K562 (cell line): ENCODE data around the gene SPHK2. TPM values are rescaled to one million over a fixed set of nuclear protein-coding genes. Genes with fewer than 3 reads are reported as not detected.

ENCODE experiments used
- BRCA1 ChIP-seq, 2 experiments: fragments of 450-650 bp in 1 of 2; sonication (generic) in 1 of 2; formaldehyde crosslinking in 1 of 2; IDR thresholded peaks; 2 replicates each; pipeline versions ENCODE4 v1.5.0 to v1.6.1; 2017 to 2020; ENCODE audit warnings: mild to moderate bottlenecking in 1 of 2, missing genetic modification reagents in 1 of 2
- E2F3 ChIP-seq: fragments of 250-450 bp; sonication (Bioruptor Pico); IDR thresholded peaks from 2 replicates; pipeline ENCODE4 v1.4.0; 2020; ENCODE audit warnings: mild to moderate bottlenecking
- ERF ChIP-seq: fragments of 450-650 bp; formaldehyde crosslinking; IDR thresholded peaks from 2 replicates; pipeline ENCODE4 v1.4.0; 2020; ENCODE audit warnings: mild to moderate bottlenecking, mixed read lengths
- FOXK1 ChIP-seq: sonication (generic); formaldehyde crosslinking; IDR thresholded peaks from 2 replicates; pipeline ENCODE4 v1.8.0; 2022; ENCODE audit warnings: missing genetic modification reagents, mild to moderate bottlenecking, borderline replicate concordance
- GATA2 ChIP-seq: sonication (generic); formaldehyde crosslinking; IDR thresholded peaks from 2 replicates; pipeline ENCODE4 v1.4.0; 2020; ENCODE audit warnings: mild to moderate bottlenecking, missing genetic modification reagents
- GTF2B ChIP-seq: IDR thresholded peaks from 2 replicates; pipeline ENCODE4 v1.6.1; 2011; ENCODE audit not compliant: insufficient read length; ENCODE audit errors: extremely low read depth
- MAFF ChIP-seq: IDR thresholded peaks from 2 replicates; pipeline ENCODE4 v1.6.1; 2012; ENCODE audit warnings: low read length, improper control_type of control experiment
- NBN ChIP-seq: fragments of 450-650 bp; IDR thresholded peaks from 2 replicates; pipeline ENCODE4 v1.6.1; 2016; ENCODE audit warnings: low read depth, mild to moderate bottlenecking
- NCOA4 ChIP-seq: fragments of 450-650 bp; IDR thresholded peaks from 2 replicates; pipeline ENCODE4 v1.6.1; 2018; ENCODE audit warnings: mild to moderate bottlenecking; ENCODE audit not compliant: partially characterized antibody
- NEUROD1 ChIP-seq: fragments of 150-350 bp; IDR thresholded peaks from 2 replicates; pipeline ENCODE4 v1.6.1; 2014; ENCODE audit warnings: borderline replicate concordance, low read length, low read depth; ENCODE audit not compliant: partially characterized antibody
- NFATC3 ChIP-seq: fragments of 450-650 bp; IDR thresholded peaks from 2 replicates; pipeline ENCODE4 v1.6.1; 2017; ENCODE audit warnings: mild to moderate bottlenecking
- NR3C1 ChIP-seq: sonication (generic); formaldehyde crosslinking; IDR thresholded peaks from 2 replicates; pipeline ENCODE4 v1.8.1; 2022; ENCODE audit warnings: missing genetic modification reagents
- OTX1 ChIP-seq: fragments of 450-650 bp; formaldehyde crosslinking; IDR thresholded peaks from 2 replicates; pipeline ENCODE4 v1.4.0; 2022; ENCODE audit warnings: mild to moderate bottlenecking
- PTRF ChIP-seq: fragments of 450-650 bp; IDR thresholded peaks from 2 replicates; pipeline ENCODE4 v1.6.1; 2016; ENCODE audit warnings: mild to moderate bottlenecking, missing genetic modification characterization, missing compliant biosample characterization
- PTTG1 ChIP-seq: fragments of 450-650 bp; IDR thresholded peaks from 2 replicates; pipeline ENCODE4 v1.6.1; 2016; ENCODE audit warnings: low read depth, mild to moderate bottlenecking, missing genetic modification characterization, missing compliant biosample characterization
- SMAD2 ChIP-seq: fragments of 150-350 bp; IDR thresholded peaks from 2 replicates; pipeline ENCODE4 v1.6.1; 2014; ENCODE audit warnings: low read depth, mild to moderate bottlenecking, low read length
- SMARCA4 ChIP-seq: fragments of 450-650 bp; IDR thresholded peaks from 2 replicates; pipeline ENCODE4 v1.6.1; 2016
- SOX6 ChIP-seq: fragments of 450-650 bp; IDR thresholded peaks from 2 replicates; pipeline ENCODE4 v1.6.1; 2014; ENCODE audit warnings: mild to moderate bottlenecking
- STAT5A ChIP-seq: IDR thresholded peaks from 2 replicates; pipeline ENCODE4 v1.6.1; 2012; ENCODE audit warnings: low read length, inconsistent platforms, borderline replicate concordance
- STAT5B ChIP-seq: fragments of 250-450 bp; sonication (Bioruptor Pico); IDR thresholded peaks from 2 replicates; pipeline ENCODE4 v1.8.0; 2021; ENCODE audit warnings: mild to moderate bottlenecking, inconsistent platforms
- TRIM28 ChIP-seq: fragments of 450-650 bp; IDR thresholded peaks from 2 replicates; pipeline ENCODE4 v1.6.1; 2017
- ZEB2 ChIP-seq: fragments of 450-650 bp; IDR thresholded peaks from 2 replicates; pipeline ENCODE4 v1.6.1; 2016
- ZNF24 ChIP-seq: fragments of 450-650 bp; IDR thresholded peaks from 2 replicates; pipeline ENCODE4 v1.6.1; 2016
- ZNF274 ChIP-seq: IDR thresholded peaks from 2 replicates; pipeline ENCODE4 v1.6.1; 2011; ENCODE audit warnings: low read depth, mild to moderate bottlenecking, low read length, moderate library complexity, borderline replicate concordance
- ZNF316 ChIP-seq: fragments of 450-650 bp; IDR thresholded peaks from 2 replicates; pipeline ENCODE4 v1.6.1; 2016
- ZNF449 ChIP-seq: fragments of 250-450 bp; sonication (Bioruptor Pico); IDR thresholded peaks from 2 replicates; pipeline ENCODE4 v1.8.0; 2022; ENCODE audit warnings: moderate library complexity, mild to moderate bottlenecking, inconsistent platforms
- ZNF57 ChIP-seq: fragments of 450-650 bp; formaldehyde crosslinking; IDR thresholded peaks from 2 replicates; pipeline ENCODE4 v1.4.0; 2020; ENCODE audit warnings: mild to moderate bottlenecking, moderate library complexity
- ZNF699 ChIP-seq: fragments of 250-450 bp; sonication (Bioruptor Pico); IDR thresholded peaks from 2 replicates; pipeline ENCODE4 v1.8.0; 2021; ENCODE audit warnings: mild to moderate bottlenecking, moderate library complexity; ENCODE audit not compliant: insufficient replicate concordance
- polyA plus RNA-seq, 8 experiments: library from polyadenylated mRNA; depleted of rRNA in 4 of 8; stranded (reverse) in 5 of 8; unstranded in 3 of 8; fragments of >200 nt; fragmentation: Nextera tagmentation in 2 of 8; fragmentation: Illumina TruSeq in 1 of 8; extraction: Ambion mirVana in 2 of 8; extraction: Trizol in 1 of 8; gene quantifications; 2 replicates each; pipeline versions ENCODE4 v1.2.1 to v1.2.3, GENCODE V29; 2011 to 2014; ENCODE audit warnings: inconsistent platforms in 1 of 8, missing spikeins in 1 of 8
- total RNA-seq, 7 experiments: library from RNA; depleted of rRNA in 6 of 7; stranded (reverse); fragments of >200 nt in 6 of 7; fragmentation: Illumina TruSeq in 2 of 7; extraction: Trizol in 2 of 7; gene quantifications; 2 replicates each; pipeline versions ENCODE4 v1.2.1 to v1.2.3, GENCODE V29; 2011 to 2021; ENCODE audit warnings: low replicate concordance in 1 of 7
- TF ChIP-seq, protein P1 (sequence below): fragments of 450-650 bp; IDR thresholded peaks from 2 replicates; pipeline ENCODE4 v1.6.1; 2017; ENCODE audit warnings: mild to moderate bottlenecking, moderate library complexity
- TF ChIP-seq, protein P2 (sequence below): fragments of 250-450 bp; sonication (Bioruptor Pico); IDR thresholded peaks from 2 replicates; pipeline ENCODE4 v1.8.0; 2022; ENCODE audit warnings: inconsistent platforms, mild to moderate bottlenecking, moderate library complexity, borderline replicate concordance

SPHK2 gene
- total and polyA plus RNA-seq, 9 of the 15 experiments (the other 6 are each of a cell fraction or from before 2014, with no cell fraction given), result 0.10 to 15.2 (median 2.9) TPM

- TF ChIP-seq BRCA1 (IDR thresholded peaks at IDR 0.05), result no peak
- TF ChIP-seq BRCA1 (CRISPR knock-in tag; IDR thresholded peaks at IDR 0.05), result no peak
- peak; percentile 44; the same call in 1 of the 2 replicates for TF ChIP-seq NFATC3
- no peak for TF ChIP-seq PTRF (tag)
- no peak for TF ChIP-seq ZNF274
- TF ChIP-seq NBN, result 0 out of 2 replicates have a peak, but pooled peaks have one; percentile 15
- no peak for TF ChIP-seq ERF (CRISPR knock-in tag)
- no peak for TF ChIP-seq GATA2 (CRISPR knock-in tag)
- TF ChIP-seq SMARCA4, result peak; percentile 39; the same call in 1 of the 2 replicates
- TF ChIP-seq SOX6, result peak; percentile 55
- TF ChIP-seq NEUROD1, result peak; percentile 38
- no peak for TF ChIP-seq TRIM28
- TF ChIP-seq, protein P1, sequence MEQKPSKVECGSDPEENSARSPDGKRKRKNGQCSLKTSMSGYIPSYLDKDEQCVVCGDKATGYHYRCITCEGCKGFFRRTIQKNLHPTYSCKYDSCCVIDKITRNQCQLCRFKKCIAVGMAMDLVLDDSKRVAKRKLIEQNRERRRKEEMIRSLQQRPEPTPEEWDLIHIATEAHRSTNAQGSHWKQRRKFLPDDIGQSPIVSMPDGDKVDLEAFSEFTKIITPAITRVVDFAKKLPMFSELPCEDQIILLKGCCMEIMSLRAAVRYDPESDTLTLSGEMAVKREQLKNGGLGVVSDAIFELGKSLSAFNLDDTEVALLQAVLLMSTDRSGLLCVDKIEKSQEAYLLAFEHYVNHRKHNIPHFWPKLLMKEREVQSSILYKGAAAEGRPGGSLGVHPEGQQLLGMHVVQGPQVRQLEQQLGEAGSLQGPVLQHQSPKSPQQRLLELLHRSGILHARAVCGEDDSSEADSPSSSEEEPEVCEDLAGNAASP, result no peak
- TF ChIP-seq STAT5B (CRISPR knock-in tag), result no peak
- no peak for TF ChIP-seq STAT5A
- TF ChIP-seq ZNF57 (CRISPR knock-in tag), result no peak
- TF ChIP-seq SMAD2, result no peak
- TF ChIP-seq NCOA4, result no peak
- no peak for TF ChIP-seq ZEB2
- TF ChIP-seq ZNF24, result no peak
- peak; percentile 77 for TF ChIP-seq MAFF
- TF ChIP-seq E2F3 (CRISPR knock-in tag), result no peak
- TF ChIP-seq NR3C1 (CRISPR knock-in tag), result no peak
- no peak for TF ChIP-seq ZNF449
- TF ChIP-seq PTTG1, result no peak
- TF ChIP-seq FOXK1 (CRISPR knock-in tag), result no peak
- TF ChIP-seq ZNF316, result peak; percentile 95
- no peak for TF ChIP-seq GTF2B
- TF ChIP-seq OTX1 (CRISPR knock-in tag), result no peak
- TF ChIP-seq, protein P2, sequence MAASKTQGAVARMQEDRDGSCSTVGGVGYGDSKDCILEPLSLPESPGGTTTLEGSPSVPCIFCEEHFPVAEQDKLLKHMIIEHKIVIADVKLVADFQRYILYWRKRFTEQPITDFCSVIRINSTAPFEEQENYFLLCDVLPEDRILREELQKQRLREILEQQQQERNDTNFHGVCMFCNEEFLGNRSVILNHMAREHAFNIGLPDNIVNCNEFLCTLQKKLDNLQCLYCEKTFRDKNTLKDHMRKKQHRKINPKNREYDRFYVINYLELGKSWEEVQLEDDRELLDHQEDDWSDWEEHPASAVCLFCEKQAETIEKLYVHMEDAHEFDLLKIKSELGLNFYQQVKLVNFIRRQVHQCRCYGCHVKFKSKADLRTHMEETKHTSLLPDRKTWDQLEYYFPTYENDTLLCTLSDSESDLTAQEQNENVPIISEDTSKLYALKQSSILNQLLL (CRISPR knock-in tag), result no peak
- no peak for TF ChIP-seq ZNF699 (CRISPR knock-in tag)
Observed at GRCh38 chr19:48632692-48633147, 13.4 kb downstream of the SPHK2 start (continued).
